Glutamatergic neuron (in vitro differentiated cells): ENCODE data around the gene MACROD2. TPM values are rescaled to one million over a fixed set of nuclear protein-coding genes. Genes with fewer than 3 reads are reported as not detected.
"Not testable (repeated sequence)": the region's sequence is repeated elsewhere in the genome, so short reads cannot be mapped to it uniquely, and the experiment has no call there.

Experiments used
- DNase-seq: peaks from one replicate; pipeline ENCODE4 v3.0.0; 2022
- H3K27ac Mint-ChIP-seq: one replicate; pipeline ENCODE4 v1.8.0; 2020; ENCODE audit warnings: mild to moderate bottlenecking, mixed read lengths, inconsistent platforms; ENCODE audit not compliant: unreplicated experiment
- H3K27me3 Mint-ChIP-seq: one replicate; pipeline ENCODE4 v1.8.0; 2020; ENCODE audit warnings: mild to moderate bottlenecking, moderate library complexity, mixed read lengths, inconsistent platforms; ENCODE audit not compliant: unreplicated experiment
- H3K36me3 Mint-ChIP-seq: one replicate; pipeline ENCODE4 v1.8.0; 2020; ENCODE audit warnings: mild to moderate bottlenecking, mixed read lengths, inconsistent platforms; ENCODE audit not compliant: unreplicated experiment
- H3K4me1 Mint-ChIP-seq: one replicate; pipeline ENCODE4 v1.8.0; 2020; ENCODE audit warnings: mild to moderate bottlenecking, low read depth, mixed read lengths, inconsistent platforms; ENCODE audit not compliant: unreplicated experiment
- H3K4me3 Mint-ChIP-seq: one replicate; pipeline ENCODE4 v1.8.0; 2020; ENCODE audit warnings: mild to moderate bottlenecking, mixed read lengths, inconsistent platforms; ENCODE audit not compliant: unreplicated experiment
- H3K9me3 Mint-ChIP-seq: one replicate; pipeline ENCODE4 v1.8.0; 2020; ENCODE audit warnings: mild to moderate bottlenecking, moderate library complexity, mixed read lengths, inconsistent platforms; ENCODE audit not compliant: unreplicated experiment
- total RNA-seq: library from RNA; stranded (reverse); fragmentation: NEBNext Ultra II Directional; extraction: Animal tissue kit (Norgen Biotek cat#: 25700); gene quantifications from one replicate; pipeline ENCODE4 v1.2.1, GENCODE V29; 2021; ENCODE audit not compliant: unreplicated experiment
- TF ChIP-seq, protein P1 (sequence below): fragments of 200-600 bp; sonication (generic); IDR thresholded peaks from one replicate; pipeline ENCODE4 v1.5.0; 2021; ENCODE audit not compliant: partially characterized antibody, unreplicated experiment

MACROD2 gene
- total RNA-seq, 1 donor from 2014 or later, result 8.7 TPM

GRCh38 chr20:13984211-13984610 is 11.1 kb upstream of the MACROD2 start:
- TF ChIP-seq, protein P1, sequence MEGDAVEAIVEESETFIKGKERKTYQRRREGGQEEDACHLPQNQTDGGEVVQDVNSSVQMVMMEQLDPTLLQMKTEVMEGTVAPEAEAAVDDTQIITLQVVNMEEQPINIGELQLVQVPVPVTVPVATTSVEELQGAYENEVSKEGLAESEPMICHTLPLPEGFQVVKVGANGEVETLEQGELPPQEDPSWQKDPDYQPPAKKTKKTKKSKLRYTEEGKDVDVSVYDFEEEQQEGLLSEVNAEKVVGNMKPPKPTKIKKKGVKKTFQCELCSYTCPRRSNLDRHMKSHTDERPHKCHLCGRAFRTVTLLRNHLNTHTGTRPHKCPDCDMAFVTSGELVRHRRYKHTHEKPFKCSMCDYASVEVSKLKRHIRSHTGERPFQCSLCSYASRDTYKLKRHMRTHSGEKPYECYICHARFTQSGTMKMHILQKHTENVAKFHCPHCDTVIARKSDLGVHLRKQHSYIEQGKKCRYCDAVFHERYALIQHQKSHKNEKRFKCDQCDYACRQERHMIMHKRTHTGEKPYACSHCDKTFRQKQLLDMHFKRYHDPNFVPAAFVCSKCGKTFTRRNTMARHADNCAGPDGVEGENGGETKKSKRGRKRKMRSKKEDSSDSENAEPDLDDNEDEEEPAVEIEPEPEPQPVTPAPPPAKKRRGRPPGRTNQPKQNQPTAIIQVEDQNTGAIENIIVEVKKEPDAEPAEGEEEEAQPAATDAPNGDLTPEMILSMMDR, result no peak

GRCh38 chr20:13990465-13990864 is 4.9 kb upstream of the MACROD2 start, which contains the start of gene SEL1L2:
SEL1L2 (minus strand) TSS chr20:13990614; CDS start chr20:13990534, 80 bp downstream.
- Mint-ChIP-seq H3K4me1 (peaks cover 5% of the 10 kb centered on the region), H3K36me3 (peaks cover 4% of the 10 kb centered on the region), H3K27ac (peak within 1 kb of the TSS; percentile 45), H3K27me3 (peaks cover 3% of the 10 kb centered on the region), H3K9me3 (peaks cover 6% of the 10 kb centered on the region), H3K4me3 (no peak within 1 kb of the TSS)
- DNase-seq, result peak; percentile 28
- TF ChIP-seq, protein P1, result no peak

More at GRCh38 chr20:13984211-13984610, 11.1 kb upstream of the MACROD2 start:
- DNase-seq, result no peak
- H3K27me3 Mint-ChIP-seq, result no peaks in the 10 kb centered on the region
- H3K27ac Mint-ChIP-seq, result no peak overlapping the region
- H3K4me1 Mint-ChIP-seq, result no peaks in the 10 kb centered on the region
- no peaks in the 10 kb centered on the region for H3K36me3 Mint-ChIP-seq
- peaks cover 2% of the 10 kb centered on the region for H3K9me3 Mint-ChIP-seq
- H3K4me3 Mint-ChIP-seq, result no peak overlapping the region

DNA sequence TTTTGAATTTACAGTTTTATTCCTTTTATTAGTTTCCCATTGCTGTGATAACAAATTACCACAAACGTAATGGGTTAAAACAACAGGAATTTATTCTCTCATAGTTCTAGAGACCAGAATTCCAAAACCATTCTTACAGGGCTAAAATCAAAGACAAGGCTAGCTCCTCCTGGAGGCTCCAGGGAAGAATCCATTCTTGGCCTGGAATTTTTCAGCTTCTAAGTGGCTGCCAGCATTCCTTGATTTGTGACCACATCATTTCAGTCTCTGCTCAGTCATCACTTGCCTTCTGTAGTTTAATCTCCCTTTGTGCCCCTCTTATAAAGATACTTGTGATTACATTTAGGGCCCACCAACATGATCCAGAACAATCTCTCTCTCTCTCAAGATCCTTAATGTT is 4.0 kb upstream of the MACROD2 start:
- no peak overlapping the region for H3K27ac Mint-ChIP-seq
- no peak overlapping the region for H3K4me3 Mint-ChIP-seq
- H3K4me1 Mint-ChIP-seq, result peaks cover 5% of the 10 kb centered on the region
- peaks cover 3% of the 10 kb centered on the region for H3K27me3 Mint-ChIP-seq
- TF ChIP-seq, protein P1, result no peak
- peaks cover 8% of the 10 kb centered on the region for H3K9me3 Mint-ChIP-seq
- no peak for DNase-seq
- H3K36me3 Mint-ChIP-seq, result peaks cover 4% of the 10 kb centered on the region

- not testable (repeated sequence) for H3K27ac Mint-ChIP-seq, H3K4me3 Mint-ChIP-seq, H3K4me1 Mint-ChIP-seq, H3K36me3 Mint-ChIP-seq, H3K9me3 Mint-ChIP-seq, H3K27me3 Mint-ChIP-seq, DNase-seq
These were observed 3.4 kb upstream of the MACROD2 start for GRCh38 chr20:13991955-13992354.

- Mint-ChIP-seq H3K4me3 (peak overlapping the region; percentile 94), H3K9me3 (peaks cover 6% of the 10 kb centered on the region), H3K27me3 (peaks cover 3% of the 10 kb centered on the region), H3K4me1 (peaks cover 3% of the 10 kb centered on the region), H3K36me3 (peaks cover 4% of the 10 kb centered on the region), H3K27ac (no peak overlapping the region)
- TF ChIP-seq, protein P1, result no peak
- peak; percentile 40 for DNase-seq
These were observed 525 bp downstream of the MACROD2 start for GRCh38 chr20:13995841-13996240.

GRCh38 chr20:13996265-13996664 is 949 bp downstream of the MACROD2 start:
- Mint-ChIP-seq H3K4me1 (peaks cover 3% of the 10 kb centered on the region), H3K9me3 (peaks cover 6% of the 10 kb centered on the region), H3K4me3 (peak overlapping the region; percentile 94), H3K27me3 (peaks cover 3% of the 10 kb centered on the region), H3K36me3 (peaks cover 4% of the 10 kb centered on the region), H3K27ac (no peak overlapping the region)
- TF ChIP-seq, protein P1, result no peak
- no peak for DNase-seq
